Panc1 (cell line): ENCODE results near the gene ANKRA2. TPM values are rescaled to one million over a fixed set of nuclear protein-coding genes. Genes with fewer than 3 reads are reported as not detected.

ENCODE experiments used
- ATAC-seq: fragments of 200-7000 bp; cut with Tn5 transposase; 2 replicates; pipeline ENCODE4 v1.9.1; 2020; ENCODE audit warnings: mild to moderate bottlenecking, moderate library complexity
- BruUV-seq: library from RNA; stranded (reverse); fragments of 400-500 nt; replicated peaks from 2 replicates; lab custom pipeline; 2021; lab: Mats Ljungman, UMichigan
- CTCF ChIA-PET: fragments of 300-600 bp; sonication (Branson Sonifier 250); formaldehyde crosslinking; loops from one replicate; lab custom pipeline; 2022; ENCODE audit warnings: antibody characterized with exemption; lab: Charles Lee
- POLR2A ChIA-PET: fragments of 300-600 bp; sonication (Branson Sonifier 250); formaldehyde crosslinking; loops from one replicate; lab custom pipeline; 2022; ENCODE audit warnings: antibody characterized with exemption; lab: Charles Lee
- DNase-seq: peaks from one replicate; pipeline ENCODE4 v3.0.0-alpha.2; 2010; ENCODE audit warnings: low read depth, low spot score
- H3K27ac ChIP-seq: 2 replicates; pipeline ENCODE4 v1.5.1; 2011; ENCODE audit warnings: mild to moderate bottlenecking, low read length, inconsistent platforms
- H3K27me3 ChIP-seq: fragments of 200-500 bp; sonication (Bioruptor generic); 2 replicates; pipeline ENCODE4 v1.6.0; 2014; ENCODE audit warnings: low read length, inconsistent platforms; ENCODE audit not compliant: control insufficient read depth, insufficient read depth
- H3K36me3 ChIP-seq: fragments of 200-500 bp; sonication (Bioruptor generic); 2 replicates; pipeline ENCODE4 v1.5.1; 2014; ENCODE audit warnings: inconsistent platforms, mild to moderate bottlenecking, low read length, moderate library complexity; ENCODE audit not compliant: control insufficient read depth, insufficient read depth
- H3K4me1 ChIP-seq: 2 replicates; pipeline ENCODE4 v1.5.1; 2011; ENCODE audit warnings: inconsistent platforms, mild to moderate bottlenecking, low read length, moderate library complexity; ENCODE audit not compliant: control insufficient read depth, insufficient read depth
- H3K4me3 ChIP-seq, 2 experiments: 2 replicates each; pipeline ENCODE4 v1.5.1; 2011 to 2012; ENCODE audit warnings: low read depth in 2 of 2, low read length in 2 of 2, mild to moderate bottlenecking in 2 of 2, inconsistent platforms in 1 of 2, moderate library complexity in 1 of 2
- H3K9me3 ChIP-seq: fragments of 200-500 bp; sonication (Bioruptor generic); 2 replicates; pipeline ENCODE4 v1.5.1; 2014; ENCODE audit warnings: low read depth, mild to moderate bottlenecking, inconsistent platforms, low read length, moderate library complexity; ENCODE audit not compliant: control insufficient read depth, insufficient read depth
- POLR2AphosphoS5 ChIP-seq: IDR thresholded peaks from 2 replicates; pipeline ENCODE4 v1.6.1; 2012; ENCODE audit warnings: mild to moderate bottlenecking, low read depth, low read length, moderate library complexity
- SIN3A ChIP-seq: IDR thresholded peaks from 2 replicates; pipeline ENCODE4 v1.6.1; 2012; ENCODE audit warnings: low read depth, mild to moderate bottlenecking, low read length, moderate library complexity, borderline replicate concordance; ENCODE audit not compliant: insufficient read depth
- TCF7L2 ChIP-seq: IDR thresholded peaks from 2 replicates; pipeline ENCODE4 v1.6.1; 2011; ENCODE audit warnings: mild to moderate bottlenecking, low read depth, low read length, inconsistent platforms
- in situ Hi-C: cut with HindIII; loops from 2 replicates; pipeline ENCODE4 v1.10.0; 2016; ENCODE audit warnings: low sequenced_read_pairs, low pct_unique_long_range_greater_than_20kb
- intact Hi-C: fragments of 100-400 bp; cut with micrococcal nuclease; formaldehyde crosslinking; loops from one replicate; pipeline ENCODE4 v1.10.0; 2022; ENCODE audit not compliant: unreplicated experiment
- total RNA-seq: library from RNA; stranded (reverse); gene quantifications from one replicate; pipeline ENCODE4 v1.2.1, GENCODE V29; 2021; ENCODE audit not compliant: unreplicated experiment
- TF ChIP-seq, protein P1 (sequence below), 2 experiments: IDR thresholded peaks; 2 replicates each; pipeline ENCODE4 v1.6.1; 2011 to 2012; ENCODE audit warnings: low read depth in 2 of 2, control low read depth in 1 of 2, low read length in 1 of 2, mild to moderate bottlenecking in 1 of 2, moderate library complexity in 1 of 2; ENCODE audit not compliant: insufficient read depth in 1 of 2
- TF ChIP-seq, protein P2 (sequence below): fragments of 450-650 bp; IDR thresholded peaks from 2 replicates; pipeline ENCODE4 v1.5.1; 2017; ENCODE audit warnings: mild to moderate bottlenecking

Gene ANKRA2
- total RNA-seq, 1 experiment from 2014 or later, result 6.7 TPM

DNA sequence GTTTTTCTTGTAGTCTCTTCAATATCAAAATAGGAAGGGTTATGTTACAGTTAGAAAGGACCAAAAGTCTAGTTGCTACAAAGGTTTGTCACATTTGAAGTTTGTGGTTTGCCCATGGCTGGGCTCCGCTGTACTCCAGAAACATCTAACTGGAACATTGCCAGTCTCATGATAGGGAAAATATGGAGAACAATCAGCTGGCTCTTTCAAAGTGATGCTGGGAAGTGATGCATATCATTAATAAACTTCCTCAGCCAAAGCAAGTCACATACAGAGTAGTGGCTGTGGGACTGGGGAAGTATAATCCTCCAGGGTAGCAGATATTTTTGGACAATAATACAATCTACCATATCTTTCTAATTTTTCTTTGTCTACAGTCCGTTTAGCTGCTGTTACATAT, 58.4 kb downstream of the ANKRA2 start:
- intact Hi-C loops (no loop called here), in situ Hi-C loops (no loop called here)
- ChIA-PET POLR2A (interaction anchor here (0.5 kb wide), 1 partner anchor 14 kb away, joined by 3 read pairs; no protein-coding TSS in a partner anchor), CTCF (no interaction called here)
- H3K36me3 ChIP-seq, result peaks cover 42% of the 10 kb centered on the region
- no TSS peak for BruUV-seq
- no peak overlapping the region for H3K27ac ChIP-seq
- H3K4me3 ChIP-seq, result no peak overlapping the region
- TF ChIP-seq TCF7L2 (no peak), SIN3A (no peak), POLR2AphosphoS5 (no peak)
- TF ChIP-seq, protein P1, sequence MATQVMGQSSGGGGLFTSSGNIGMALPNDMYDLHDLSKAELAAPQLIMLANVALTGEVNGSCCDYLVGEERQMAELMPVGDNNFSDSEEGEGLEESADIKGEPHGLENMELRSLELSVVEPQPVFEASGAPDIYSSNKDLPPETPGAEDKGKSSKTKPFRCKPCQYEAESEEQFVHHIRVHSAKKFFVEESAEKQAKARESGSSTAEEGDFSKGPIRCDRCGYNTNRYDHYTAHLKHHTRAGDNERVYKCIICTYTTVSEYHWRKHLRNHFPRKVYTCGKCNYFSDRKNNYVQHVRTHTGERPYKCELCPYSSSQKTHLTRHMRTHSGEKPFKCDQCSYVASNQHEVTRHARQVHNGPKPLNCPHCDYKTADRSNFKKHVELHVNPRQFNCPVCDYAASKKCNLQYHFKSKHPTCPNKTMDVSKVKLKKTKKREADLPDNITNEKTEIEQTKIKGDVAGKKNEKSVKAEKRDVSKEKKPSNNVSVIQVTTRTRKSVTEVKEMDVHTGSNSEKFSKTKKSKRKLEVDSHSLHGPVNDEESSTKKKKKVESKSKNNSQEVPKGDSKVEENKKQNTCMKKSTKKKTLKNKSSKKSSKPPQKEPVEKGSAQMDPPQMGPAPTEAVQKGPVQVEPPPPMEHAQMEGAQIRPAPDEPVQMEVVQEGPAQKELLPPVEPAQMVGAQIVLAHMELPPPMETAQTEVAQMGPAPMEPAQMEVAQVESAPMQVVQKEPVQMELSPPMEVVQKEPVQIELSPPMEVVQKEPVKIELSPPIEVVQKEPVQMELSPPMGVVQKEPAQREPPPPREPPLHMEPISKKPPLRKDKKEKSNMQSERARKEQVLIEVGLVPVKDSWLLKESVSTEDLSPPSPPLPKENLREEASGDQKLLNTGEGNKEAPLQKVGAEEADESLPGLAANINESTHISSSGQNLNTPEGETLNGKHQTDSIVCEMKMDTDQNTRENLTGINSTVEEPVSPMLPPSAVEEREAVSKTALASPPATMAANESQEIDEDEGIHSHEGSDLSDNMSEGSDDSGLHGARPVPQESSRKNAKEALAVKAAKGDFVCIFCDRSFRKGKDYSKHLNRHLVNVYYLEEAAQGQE (IDR thresholded peaks at IDR 0.05; ENCODE audit: insufficient read depth in 1 of 2, low read depth in 2 of 2, low read length in 1 of 2), result no peak
- TF ChIP-seq, protein P2, sequence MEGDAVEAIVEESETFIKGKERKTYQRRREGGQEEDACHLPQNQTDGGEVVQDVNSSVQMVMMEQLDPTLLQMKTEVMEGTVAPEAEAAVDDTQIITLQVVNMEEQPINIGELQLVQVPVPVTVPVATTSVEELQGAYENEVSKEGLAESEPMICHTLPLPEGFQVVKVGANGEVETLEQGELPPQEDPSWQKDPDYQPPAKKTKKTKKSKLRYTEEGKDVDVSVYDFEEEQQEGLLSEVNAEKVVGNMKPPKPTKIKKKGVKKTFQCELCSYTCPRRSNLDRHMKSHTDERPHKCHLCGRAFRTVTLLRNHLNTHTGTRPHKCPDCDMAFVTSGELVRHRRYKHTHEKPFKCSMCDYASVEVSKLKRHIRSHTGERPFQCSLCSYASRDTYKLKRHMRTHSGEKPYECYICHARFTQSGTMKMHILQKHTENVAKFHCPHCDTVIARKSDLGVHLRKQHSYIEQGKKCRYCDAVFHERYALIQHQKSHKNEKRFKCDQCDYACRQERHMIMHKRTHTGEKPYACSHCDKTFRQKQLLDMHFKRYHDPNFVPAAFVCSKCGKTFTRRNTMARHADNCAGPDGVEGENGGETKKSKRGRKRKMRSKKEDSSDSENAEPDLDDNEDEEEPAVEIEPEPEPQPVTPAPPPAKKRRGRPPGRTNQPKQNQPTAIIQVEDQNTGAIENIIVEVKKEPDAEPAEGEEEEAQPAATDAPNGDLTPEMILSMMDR, result no peak
- no peaks in the 10 kb centered on the region; the same call in 1 of the 2 replicates for H3K4me1 ChIP-seq
- H3K9me3 ChIP-seq, result no peaks in the 10 kb centered on the region
- peak; percentile 33; the same call in 1 of the 2 replicates for ATAC-seq
- H3K27me3 ChIP-seq, result no peaks in the 10 kb centered on the region
- DNase-seq, result no peak

DNA sequence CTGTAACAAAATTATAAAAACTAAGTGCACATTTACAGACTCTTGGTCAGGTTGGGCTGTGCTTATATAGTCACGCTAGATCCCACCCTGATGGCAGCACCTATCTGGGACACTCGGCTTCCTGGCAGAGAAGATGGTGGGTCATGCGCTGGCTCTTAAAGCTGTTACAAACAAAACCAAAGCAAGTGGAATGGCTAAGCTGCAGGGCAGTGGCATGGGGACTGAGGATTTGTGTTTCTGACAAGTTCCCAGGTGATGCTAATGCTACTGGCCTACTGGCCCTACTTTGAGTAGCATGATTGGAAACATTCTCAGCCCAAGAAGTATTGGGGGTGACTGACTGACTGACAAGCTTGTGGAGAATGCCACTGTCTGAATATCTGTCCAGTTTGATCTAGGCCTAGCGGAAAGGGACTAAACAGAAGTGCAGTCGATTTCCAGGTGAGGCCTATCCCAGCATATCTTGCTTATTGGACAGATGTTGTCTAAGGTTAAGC, 58.9 kb downstream of the ANKRA2 start:
- Histone ChIP-seq H3K4me3 (no peak overlapping the region), H3K4me1 (no peaks in the 10 kb centered on the region; the same call in 1 of the 2 replicates), H3K9me3 (no peaks in the 10 kb centered on the region), H3K27me3 (no peaks in the 10 kb centered on the region), H3K27ac (no peak overlapping the region), H3K36me3 (peaks cover 45% of the 10 kb centered on the region)
- intact Hi-C loops, result no loop called here
- ChIA-PET CTCF (no interaction called here), POLR2A (interaction anchor here (0.5 kb wide), 1 partner anchor 15 kb away, joined by 3 read pairs; no protein-coding TSS in a partner anchor)
- in situ Hi-C loops, result no loop called here
- DNase-seq (no peak), ATAC-seq (peak; percentile 56)
- no TSS peak for BruUV-seq
- TF ChIP-seq, protein P2, result no peak
- peak; percentile 64 for TF ChIP-seq POLR2AphosphoS5
- TF ChIP-seq, protein P1 (IDR thresholded peaks at IDR 0.05; ENCODE audit: insufficient read depth in 1 of 2, low read depth in 2 of 2, low read length in 1 of 2), result no peak
- 0 out of 2 replicates have a peak, but pooled peaks have one; percentile 30 for TF ChIP-seq SIN3A
- no peak for TF ChIP-seq TCF7L2
